ENCODE results near the gene TFPI2. TPM values are rescaled to one million over a fixed set of nuclear protein-coding genes. Genes with fewer than 3 reads are reported as not detected.

The TFPI2 gene
- total and polyA plus RNA-seq, 10 donors = 0.92 to 6.3 (median 1.5) TPM

DNA sequence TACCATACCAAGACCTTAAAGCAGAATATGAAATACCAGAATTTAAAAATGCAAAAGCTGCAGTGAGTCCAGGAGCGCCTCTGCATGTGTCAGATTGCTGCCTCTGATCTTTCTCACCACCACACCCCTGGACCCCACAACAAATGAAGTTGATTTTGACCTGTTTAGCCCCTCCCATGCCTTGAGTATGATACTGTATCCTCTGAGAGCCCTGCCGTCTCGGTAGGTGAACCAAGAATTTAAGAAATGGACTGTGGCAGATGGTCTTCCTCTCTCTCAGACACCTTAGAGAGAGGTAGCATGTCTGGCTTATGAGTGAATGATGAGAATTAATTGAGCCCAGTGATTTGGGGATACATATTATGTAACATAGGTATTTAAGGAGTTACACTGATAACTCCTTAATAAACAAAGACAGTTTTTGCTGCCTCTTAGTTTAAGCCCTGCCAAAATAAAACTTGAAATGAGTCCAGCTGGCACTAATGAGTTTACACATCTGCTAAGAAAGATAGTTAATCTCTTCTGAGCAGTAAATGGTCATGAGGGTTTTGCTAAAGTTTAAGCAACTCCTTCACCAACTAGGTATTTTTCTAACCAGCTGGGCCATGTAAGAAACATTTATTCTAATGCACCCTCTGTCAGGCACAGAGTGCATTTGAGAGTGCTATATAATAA lies 4.5 kb upstream of the TFPI2 start:
- no peaks in the 10 kb centered on the region for H3K36me3 ChIP-seq
- no peaks in the 10 kb centered on the region for H3K9me3 ChIP-seq
- intact Hi-C loops (cut with DNase I; ENCODE audit: low total_unique reads) = loop anchor here (10.0 kb wide), 1 partner anchor 200 kb away; no protein-coding TSS in a partner anchor
- 74 to 90% (median 88%) methylated on average over 3 of the region's 3 CpGs for WGBS, 5 donors
- no peak for TF ChIP-seq POLR2A (IDR thresholded peaks at IDR 0.05)
- H3K27me3 ChIP-seq (replicated peaks in 1 of 7) = peaks cover 0 to 24% (median 14%) of the 10 kb centered on the region in 7 donors
- no peak for DNase-seq
- H3K4me3 ChIP-seq = no peak overlapping the region
- no peak overlapping the region for H3K27ac ChIP-seq
- H3K4me1 ChIP-seq = peaks cover 0 to 11% (median 9%) of the 10 kb centered on the region in 6 donors

DNA sequence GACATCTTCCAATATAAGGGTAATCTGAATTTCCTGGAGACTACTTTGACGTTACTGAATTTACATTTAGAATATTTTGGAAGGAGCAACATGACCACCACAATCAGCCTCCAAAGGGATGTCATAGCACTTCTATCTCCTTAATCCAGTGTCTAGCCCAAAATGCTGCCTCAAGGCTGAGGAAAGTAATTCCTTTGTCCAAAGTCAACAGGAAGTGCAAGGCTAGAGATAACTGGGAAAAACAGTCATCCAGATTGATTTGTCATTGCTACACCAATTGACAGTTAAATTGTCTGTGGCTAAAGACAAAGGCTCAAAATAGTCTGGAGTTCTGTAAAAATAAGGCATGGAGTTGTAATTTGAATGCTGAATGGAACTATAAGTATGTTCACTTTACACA lies 3.9 kb upstream of the TFPI2 start:
- H3K4me1 ChIP-seq = peaks cover 0 to 17% (median 14%) of the 10 kb centered on the region in 6 donors
- DNase-seq = no peak
- peaks cover 0 to 29% (median 18%) of the 10 kb centered on the region in 7 donors for H3K27me3 ChIP-seq (replicated peaks in 1 of 7)
- H3K4me3 ChIP-seq = no peak overlapping the region
- no peaks in the 10 kb centered on the region for H3K9me3 ChIP-seq
- WGBS, 5 donors = 74 to 96% (median 84%) methylated on average over 1 of the region's 1 CpG
- intact Hi-C loops (cut with DNase I; ENCODE audit: low total_unique reads) = loop anchor here (10.0 kb wide), 1 partner anchor 200 kb away; no protein-coding TSS in a partner anchor
- TF ChIP-seq, protein P1, sequence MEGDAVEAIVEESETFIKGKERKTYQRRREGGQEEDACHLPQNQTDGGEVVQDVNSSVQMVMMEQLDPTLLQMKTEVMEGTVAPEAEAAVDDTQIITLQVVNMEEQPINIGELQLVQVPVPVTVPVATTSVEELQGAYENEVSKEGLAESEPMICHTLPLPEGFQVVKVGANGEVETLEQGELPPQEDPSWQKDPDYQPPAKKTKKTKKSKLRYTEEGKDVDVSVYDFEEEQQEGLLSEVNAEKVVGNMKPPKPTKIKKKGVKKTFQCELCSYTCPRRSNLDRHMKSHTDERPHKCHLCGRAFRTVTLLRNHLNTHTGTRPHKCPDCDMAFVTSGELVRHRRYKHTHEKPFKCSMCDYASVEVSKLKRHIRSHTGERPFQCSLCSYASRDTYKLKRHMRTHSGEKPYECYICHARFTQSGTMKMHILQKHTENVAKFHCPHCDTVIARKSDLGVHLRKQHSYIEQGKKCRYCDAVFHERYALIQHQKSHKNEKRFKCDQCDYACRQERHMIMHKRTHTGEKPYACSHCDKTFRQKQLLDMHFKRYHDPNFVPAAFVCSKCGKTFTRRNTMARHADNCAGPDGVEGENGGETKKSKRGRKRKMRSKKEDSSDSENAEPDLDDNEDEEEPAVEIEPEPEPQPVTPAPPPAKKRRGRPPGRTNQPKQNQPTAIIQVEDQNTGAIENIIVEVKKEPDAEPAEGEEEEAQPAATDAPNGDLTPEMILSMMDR (IDR thresholded peaks at IDR 0.05 in 8 of 11, conservative IDR thresholded peaks at IDR 0.05 in 3 of 11) = no peak
- TF ChIP-seq POLR2AphosphoS5 (IDR thresholded peaks at IDR 0.05) (no peak), POLR2A (IDR thresholded peaks at IDR 0.05) (no peak)
- H3K27ac ChIP-seq = no peak overlapping the region
- H3K36me3 ChIP-seq = no peaks in the 10 kb centered on the region

DNA sequence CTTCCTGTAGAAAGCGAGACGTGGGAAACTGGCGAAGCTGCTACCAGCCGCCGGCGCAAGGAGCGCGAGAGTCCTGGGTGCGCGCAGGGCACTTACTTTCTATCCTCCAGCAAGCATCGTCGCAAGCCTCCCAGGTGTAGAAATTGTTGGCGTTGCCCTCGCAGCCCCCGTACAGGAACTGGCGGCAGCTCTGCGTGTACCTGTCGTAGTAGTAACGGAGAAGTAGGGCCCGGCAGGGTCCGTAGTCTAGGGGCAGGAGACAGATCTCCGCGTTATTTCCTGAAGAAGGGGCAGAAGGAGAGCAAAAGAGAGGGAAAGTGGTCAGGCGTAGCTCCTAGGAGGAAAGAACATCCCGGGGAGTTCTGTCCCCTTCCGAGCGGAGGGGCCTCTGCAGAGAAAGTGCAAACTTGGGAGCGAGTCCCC lies 501 bp downstream of the TFPI2 start:
- peaks cover 0 to 43% (median 18%) of the 10 kb centered on the region in 7 donors for H3K27me3 ChIP-seq (replicated peaks in 1 of 7)
- 1 to 5% (median 1%) methylated on average over 27 to 28 of the region's 28 CpGs for WGBS, 5 donors
- H3K36me3 ChIP-seq = no peaks in the 10 kb centered on the region
- peaks cover 0 to 17% (median 14%) of the 10 kb centered on the region in 6 donors for H3K4me1 ChIP-seq
- TF ChIP-seq POLR2A (IDR thresholded peaks at IDR 0.05) (no peak), POLR2AphosphoS5 (IDR thresholded peaks at IDR 0.05) (no peak)
- TF ChIP-seq, protein P1 (IDR thresholded peaks at IDR 0.05 in 8 of 11, conservative IDR thresholded peaks at IDR 0.05 in 3 of 11) = no peak
- DNase-seq = peak; percentile 75
- intact Hi-C loops (cut with DNase I; ENCODE audit: low total_unique reads) = loop anchor here (10.0 kb wide), 1 partner anchor 205 kb away; no protein-coding TSS in a partner anchor
- peak overlapping the region in 1 of 8 donors; percentile 26 for H3K27ac ChIP-seq
- no peaks in the 10 kb centered on the region for H3K9me3 ChIP-seq
- peak overlapping the region; percentile 47 to 70 (median 54) for H3K4me3 ChIP-seq

DNA sequence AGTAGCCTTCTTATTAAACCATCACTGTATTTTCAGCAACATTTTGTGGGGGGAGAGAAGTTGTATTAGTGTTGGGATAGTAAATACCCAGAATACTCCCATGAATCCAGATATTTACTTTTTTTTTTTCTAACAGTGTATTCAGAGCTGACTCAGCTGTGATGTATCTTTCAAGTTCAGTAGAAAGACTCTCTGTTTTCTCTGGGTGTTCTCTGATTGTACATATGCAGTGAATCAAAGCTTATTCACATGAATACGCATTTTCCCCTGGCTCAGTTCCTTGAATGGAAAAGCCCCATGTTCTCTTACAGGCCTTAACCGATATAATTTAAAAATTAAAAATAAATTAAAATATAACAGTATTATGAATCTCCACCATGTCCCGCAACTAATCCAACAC lies 1.3 kb downstream of the TFPI2 start:
- H3K27me3 ChIP-seq (replicated peaks in 1 of 7) = peaks cover 0 to 43% (median 18%) of the 10 kb centered on the region in 7 donors
- intact Hi-C loops (cut with DNase I; ENCODE audit: low total_unique reads) = no loop called here
- no peak for DNase-seq
- TF ChIP-seq POLR2AphosphoS5 (IDR thresholded peaks at IDR 0.05) (no peak), POLR2A (IDR thresholded peaks at IDR 0.05) (no peak)
- TF ChIP-seq, protein P1 (IDR thresholded peaks at IDR 0.05 in 8 of 11, conservative IDR thresholded peaks at IDR 0.05 in 3 of 11) = no peak
- H3K4me1 ChIP-seq = peaks cover 0 to 17% (median 14%) of the 10 kb centered on the region in 6 donors
- H3K4me3 ChIP-seq = no peak overlapping the region
- no peaks in the 10 kb centered on the region for H3K9me3 ChIP-seq
- no peak overlapping the region for H3K27ac ChIP-seq
- 77 to 92% (median 85%) methylated on average over 3 of the region's 3 CpGs for WGBS, 5 donors
- H3K36me3 ChIP-seq = no peaks in the 10 kb centered on the region

Measured in spleen (tissue), 11 donors.